ENCODE measurements around the gene TMTC1.

Gene TMTC1

GRCh38 chr12:29593001-29593400 is 190.7 kb downstream of the TMTC1 start:
- no peak for TF ChIP-seq CTCF (conservative IDR thresholded peaks at IDR 0.05; ENCODE audit: low read length)
- no peak for DNase-seq (ENCODE audit: low read depth)
- no peak overlapping the region for H3K4me3 ChIP-seq (ENCODE audit: low read length)

- TF ChIP-seq CTCF (conservative IDR thresholded peaks at IDR 0.05; ENCODE audit: low read length): peak; percentile 38
- H3K4me3 ChIP-seq (ENCODE audit: low read length): no peak overlapping the region
- DNase-seq (ENCODE audit: low read depth): peak; percentile 9
Observed at GRCh38 chr12:29591140-29592020, 192.4 kb downstream of the TMTC1 start.

- no peak for DNase-seq (ENCODE audit: low read depth)
- no peak for TF ChIP-seq CTCF (conservative IDR thresholded peaks at IDR 0.05; ENCODE audit: low read length)
- H3K4me3 ChIP-seq (ENCODE audit: low read length): no peak overlapping the region
Observed at GRCh38 chr12:29589851-29590250, 193.9 kb downstream of the TMTC1 start.

- no peak for DNase-seq (ENCODE audit: low read depth)
- no peak overlapping the region for H3K4me3 ChIP-seq (ENCODE audit: low read length)
- TF ChIP-seq CTCF (conservative IDR thresholded peaks at IDR 0.05; ENCODE audit: low read length): no peak
Observed at GRCh38 chr12:29589286-29589820, 194.4 kb downstream of the TMTC1 start.

GRCh38 chr12:29582677-29583272 is 201.0 kb downstream of the TMTC1 start:
- DNase-seq (ENCODE audit: low read depth): no peak
- TF ChIP-seq CTCF (conservative IDR thresholded peaks at IDR 0.05; ENCODE audit: low read length): no peak
- H3K4me3 ChIP-seq (ENCODE audit: low read length): no peak overlapping the region

- H3K4me3 ChIP-seq (ENCODE audit: low read length): no peak overlapping the region
- TF ChIP-seq CTCF (conservative IDR thresholded peaks at IDR 0.05; ENCODE audit: low read length): no peak
- no peak for DNase-seq (ENCODE audit: low read depth)
Observed at GRCh38 chr12:29582146-29582545, 201.6 kb downstream of the TMTC1 start.

Data from AG10803 (cell line).